GM12892 (cell line): ENCODE results near the gene SUSD5. TPM values are rescaled to one million over a fixed set of nuclear protein-coding genes. Genes with fewer than 3 reads are reported as not detected.

Source experiments
- DNase-seq: peaks from one replicate; pipeline ENCODE4 v3.0.0; 2011; ENCODE audit not compliant: insufficient read length
- FAIRE-seq: peaks from 2 replicates; lab custom pipeline; 2011; peaks lifted over from hg19 to GRCh38; lab: Jason Lieb, UNC
- POLR2A ChIP-seq: IDR thresholded peaks from 2 replicates; pipeline ENCODE4 v1.6.1; 2011; ENCODE audit warnings: low read depth, low read length, control low read depth
- POLR2AphosphoS5 ChIP-seq: IDR thresholded peaks from 2 replicates; pipeline ENCODE4 v1.6.1; 2011; ENCODE audit warnings: low read depth, low read length, control low read depth
- TAF1 ChIP-seq: IDR thresholded peaks from 2 replicates; pipeline ENCODE4 v1.6.1; 2011; ENCODE audit warnings: low read depth, mild to moderate bottlenecking, control low read depth, low read length, borderline replicate concordance
- polyA plus RNA-seq: library from polyadenylated mRNA; unstranded; fragments of >200 nt; gene quantifications from one replicate; pipeline ENCODE4 v1.2.1, GENCODE V29; 2012; ENCODE audit warnings: missing spikeins, inconsistent platforms; ENCODE audit not compliant: missing spikeins

Gene SUSD5
- not detected for polyA plus RNA-seq

DNA sequence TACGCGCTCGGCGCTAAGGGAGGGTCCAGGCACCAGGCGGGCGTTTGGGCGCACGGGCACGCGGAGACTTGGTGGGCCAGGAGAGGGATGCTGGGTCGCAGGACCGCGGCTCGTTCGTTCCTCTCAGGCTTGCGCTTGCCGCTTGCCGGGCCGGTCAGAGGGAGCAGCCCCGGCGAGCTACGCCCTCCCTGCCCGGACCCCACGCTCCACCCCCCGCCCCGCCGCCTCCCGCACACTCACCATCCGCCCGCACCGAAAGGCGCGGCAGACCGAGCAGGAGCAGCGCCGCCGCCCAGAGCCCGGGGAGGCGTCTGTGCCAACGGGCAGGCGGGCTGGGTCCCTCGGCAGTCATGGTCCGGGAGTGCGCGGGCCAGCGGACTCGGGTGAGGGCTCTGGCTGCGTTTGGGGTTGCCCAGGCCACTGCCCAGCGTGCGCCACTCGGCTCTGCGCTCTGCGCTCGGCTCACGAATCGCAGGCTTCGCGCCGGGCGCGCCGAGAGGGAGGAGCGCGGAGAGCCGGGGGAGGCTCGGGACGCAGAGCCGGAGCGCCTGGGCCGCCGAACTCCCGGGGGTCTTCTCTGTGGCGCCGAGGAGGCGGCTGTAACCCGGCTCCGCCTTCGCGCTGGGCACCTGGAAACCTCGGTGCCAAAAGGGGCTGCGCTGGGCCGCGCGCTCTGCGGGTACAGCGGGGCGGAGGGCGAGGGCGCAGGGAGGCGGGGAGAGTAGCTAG lies at the start of gene SUSD5:
SUSD5 (minus strand) TSS at position 365 of the 729 bp plus-strand sequence; CDS start at position 352, 13 bp downstream.
- FAIRE-seq: no peak
- no peak for TF ChIP-seq POLR2A
- DNase-seq: peak; percentile 10

DNA sequence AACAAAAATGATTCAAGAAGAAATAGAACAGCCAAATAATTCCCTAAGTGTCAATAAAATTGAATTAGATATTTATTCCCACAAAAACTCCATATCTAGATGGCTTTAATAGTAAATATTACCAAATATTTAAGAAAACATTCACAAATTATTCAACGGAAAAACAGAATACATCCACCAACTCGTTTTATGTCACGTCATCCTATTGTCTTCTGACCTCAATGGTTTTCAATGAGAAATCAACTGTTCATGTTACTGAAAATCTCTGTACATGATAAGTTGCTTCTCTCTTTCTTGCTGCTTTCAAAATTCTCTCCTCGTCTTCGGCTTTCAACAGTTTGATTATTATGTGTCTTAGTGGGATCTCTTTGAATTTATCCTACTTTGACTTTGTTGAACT lies 41.5 kb upstream of the SUSD5 start:
- TF ChIP-seq TAF1: no peak
- TF ChIP-seq POLR2A: no peak
- no peak for TF ChIP-seq POLR2AphosphoS5
- DNase-seq: no peak
- FAIRE-seq: no peak

DNA sequence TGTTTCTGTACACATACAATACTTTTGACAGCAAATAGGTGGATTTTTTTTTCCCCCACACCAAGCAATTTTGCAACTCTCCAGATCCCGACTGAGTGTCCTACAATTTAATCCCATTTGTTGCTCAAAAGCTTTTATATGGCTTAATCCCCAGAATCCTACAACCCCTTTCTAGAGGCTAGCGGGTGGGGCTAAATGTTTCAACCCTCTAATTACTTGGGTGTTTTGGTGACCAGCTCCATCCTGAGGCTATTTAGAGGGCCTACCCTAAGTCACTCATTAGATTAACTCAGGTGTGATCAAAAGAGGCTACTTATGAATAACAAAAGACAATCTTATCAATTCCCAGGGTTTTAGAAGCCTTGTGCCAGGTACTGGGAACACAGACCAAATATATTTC lies 37.6 kb upstream of the SUSD5 start:
- DNase-seq: no peak
- no peak for FAIRE-seq
- no peak for TF ChIP-seq POLR2AphosphoS5
- TF ChIP-seq POLR2A: no peak
- TF ChIP-seq TAF1: no peak

DNA sequence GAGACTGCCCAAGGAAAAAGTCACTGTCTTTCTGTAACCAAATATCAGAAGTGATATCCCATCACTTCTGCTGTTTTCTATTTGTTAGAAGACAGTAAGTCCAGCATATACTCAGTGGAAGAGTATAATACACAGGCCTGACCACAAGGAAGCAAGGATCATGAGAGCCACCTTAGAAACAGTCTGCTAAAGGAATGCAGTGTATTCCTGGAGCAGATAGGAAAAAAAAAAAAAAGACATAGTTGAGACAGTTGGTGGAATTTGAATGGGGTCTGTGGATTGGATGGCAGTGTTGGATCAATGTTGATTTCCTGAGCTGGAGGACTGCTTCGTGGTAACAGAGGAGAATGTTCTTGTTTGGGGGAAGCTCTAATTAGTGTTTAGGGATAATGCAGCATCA lies 32.1 kb upstream of the SUSD5 start:
- DNase-seq (no peak), FAIRE-seq (no peak)
- TF ChIP-seq TAF1: no peak
- TF ChIP-seq POLR2A: no peak
- TF ChIP-seq POLR2AphosphoS5: no peak

DNA sequence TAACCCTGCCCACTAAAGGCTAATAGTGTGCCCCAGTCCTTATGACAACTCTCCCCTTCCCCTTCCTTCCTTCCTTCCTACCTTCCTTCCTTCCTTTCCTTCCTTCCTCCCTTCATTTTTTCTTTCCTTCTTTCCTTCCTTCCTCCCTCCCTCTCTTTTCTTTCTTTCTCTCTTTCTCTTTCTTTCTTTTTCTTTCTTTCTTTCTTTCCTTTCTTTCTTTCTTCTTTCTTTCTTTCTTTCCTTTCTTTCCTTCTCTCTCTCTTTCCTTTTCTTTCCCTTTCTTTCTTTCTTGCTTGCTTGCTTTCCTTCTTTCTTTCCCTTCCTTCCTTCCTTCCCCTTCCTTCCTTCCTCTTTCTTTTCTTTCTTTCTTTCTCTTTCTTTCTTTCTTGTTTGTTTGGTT lies 28.2 kb upstream of the SUSD5 start:
- FAIRE-seq (no peak), DNase-seq (no peak)
- no peak for TF ChIP-seq TAF1
- no peak for TF ChIP-seq POLR2A
- no peak for TF ChIP-seq POLR2AphosphoS5

GRCh38 chr3:33240261-33240660 lies 21.7 kb upstream of the SUSD5 start:
- DNase-seq (no peak), FAIRE-seq (no peak)
- TF ChIP-seq TAF1 (no peak), POLR2A (no peak), POLR2AphosphoS5 (no peak)

- no peak for TF ChIP-seq TAF1
- TF ChIP-seq POLR2AphosphoS5: no peak
- TF ChIP-seq POLR2A: no peak
- DNase-seq (no peak), FAIRE-seq (no peak)
Observed at GRCh38 chr3:33238923-33239322, 20.3 kb upstream of the SUSD5 start.

DNA sequence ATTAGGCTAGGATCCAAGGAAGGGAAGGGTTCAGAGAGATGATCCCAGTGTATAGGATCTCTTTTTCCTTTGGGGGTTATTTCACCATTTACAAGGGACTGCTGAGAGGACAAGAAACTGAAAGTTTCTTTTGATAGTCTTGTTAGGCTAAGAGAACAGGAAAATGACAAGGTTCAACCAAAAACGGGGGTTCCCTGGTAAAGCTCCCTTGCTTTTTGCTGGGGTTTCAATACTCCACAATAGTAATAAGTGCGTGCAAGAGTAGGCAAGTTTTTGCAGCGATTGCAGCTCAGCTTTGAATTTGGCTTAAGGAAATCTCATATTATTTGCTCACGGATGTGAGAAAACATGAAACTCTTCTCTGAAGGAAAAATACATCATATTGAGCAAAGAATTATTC lies 18.8 kb upstream of the SUSD5 start:
- FAIRE-seq (no peak), DNase-seq (no peak)
- TF ChIP-seq POLR2A (no peak), TAF1 (no peak), POLR2AphosphoS5 (no peak)

GRCh38 chr3:33236005-33236404 lies 17.4 kb upstream of the SUSD5 start:
- TF ChIP-seq TAF1 (no peak), POLR2A (no peak), POLR2AphosphoS5 (no peak)
- DNase-seq: no peak
- no peak for FAIRE-seq

GRCh38 chr3:33233884-33234283 lies 15.3 kb upstream of the SUSD5 start:
- no peak for FAIRE-seq
- no peak for TF ChIP-seq TAF1
- no peak for TF ChIP-seq POLR2AphosphoS5
- TF ChIP-seq POLR2A: no peak

DNA sequence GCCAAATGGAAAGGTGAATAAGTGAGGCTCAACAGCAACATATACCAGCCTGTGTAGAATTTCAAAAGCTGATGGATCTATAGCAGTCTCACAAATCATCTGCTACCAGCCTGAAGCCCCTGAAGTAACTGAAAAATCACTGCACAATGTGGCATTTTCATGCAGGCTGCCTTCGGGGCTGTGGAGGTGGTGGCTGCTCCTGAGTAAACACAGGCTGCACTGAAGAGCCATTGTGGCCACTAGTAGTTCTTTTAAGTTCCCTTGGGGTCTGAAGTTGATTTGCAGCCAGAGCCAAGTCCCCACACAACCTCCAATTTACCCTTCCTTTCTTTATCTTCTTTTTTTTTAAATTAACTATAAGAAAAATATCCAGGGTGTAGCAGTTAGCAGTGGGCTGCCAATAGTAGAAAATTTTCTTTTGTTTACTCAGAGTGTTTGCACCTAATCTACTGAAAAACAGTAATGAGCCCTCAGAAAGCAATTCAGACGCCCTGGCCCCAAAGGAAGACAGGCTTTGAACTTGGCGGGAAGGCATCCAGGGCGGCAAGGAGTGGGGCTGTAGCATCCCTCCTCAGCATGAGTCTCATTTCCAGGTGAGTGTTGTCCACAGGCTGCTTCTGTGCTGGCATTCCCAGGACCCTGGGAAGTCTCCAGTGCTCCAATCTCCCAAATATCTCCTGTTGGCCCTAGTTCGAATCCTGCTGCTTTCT lies 13.3 kb upstream of the SUSD5 start:
- TF ChIP-seq POLR2A (no peak), TAF1 (no peak), POLR2AphosphoS5 (no peak)
- no peak for DNase-seq
- FAIRE-seq: no peak

More at GRCh38 chr3:33233884-33234283, 15.3 kb upstream of the SUSD5 start:
- DNase-seq: no peak

DNA sequence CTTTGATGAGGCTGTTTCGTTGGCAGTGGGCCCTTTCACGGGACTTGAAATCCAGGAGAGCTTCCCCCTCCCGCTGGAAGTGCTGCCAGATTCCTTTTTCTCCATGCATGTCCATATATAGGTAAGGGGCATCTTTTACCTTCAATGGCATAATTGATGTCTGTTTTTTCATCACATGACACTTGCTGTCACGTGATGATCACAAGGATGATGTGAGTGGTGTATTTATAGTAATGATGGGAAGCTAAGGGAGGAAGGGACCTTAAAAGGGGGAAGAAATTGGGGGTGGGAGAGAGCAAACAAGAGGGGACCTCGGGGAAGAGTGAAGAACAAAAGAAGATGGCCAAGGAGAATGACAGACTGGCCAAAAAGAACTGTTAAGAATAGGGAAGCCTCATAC lies 11.3 kb upstream of the SUSD5 start:
- FAIRE-seq: no peak

More for the DNA sequence above, 11.3 kb upstream of the SUSD5 start:
- DNase-seq: no peak
- TF ChIP-seq TAF1: no peak
- no peak for TF ChIP-seq POLR2A
- TF ChIP-seq POLR2AphosphoS5: no peak
